HFFc6 (cell line): ENCODE results near the gene FRMPD3. TPM values are rescaled to one million over a fixed set of nuclear protein-coding genes. Genes with fewer than 3 reads are reported as not detected.

ENCODE experiments used
- DNase-seq: peaks from one replicate; pipeline ENCODE4 v3.0.0-alpha.2; 2018
- H3K27ac Mint-ChIP-seq: 2 replicates; pipeline ENCODE4 v1.8.0; 2020; ENCODE audit warnings: mild to moderate bottlenecking, mixed read lengths
- H3K27me3 Mint-ChIP-seq: 2 replicates; pipeline ENCODE4 v1.8.0; 2021; ENCODE audit warnings: mild to moderate bottlenecking, moderate library complexity, mixed read lengths; ENCODE audit not compliant: insufficient read depth
- H3K36me3 Mint-ChIP-seq: 2 replicates; pipeline ENCODE4 v1.8.0; 2021; ENCODE audit warnings: low read depth, mixed read lengths
- H3K4me1 Mint-ChIP-seq: 2 replicates; pipeline ENCODE4 v1.8.0; 2020; ENCODE audit warnings: low read depth, mixed read lengths
- H3K4me3 Mint-ChIP-seq: 2 replicates; pipeline ENCODE4 v1.8.0; 2020; ENCODE audit warnings: mild to moderate bottlenecking, moderate library complexity, mixed read lengths
- H3K9me3 Mint-ChIP-seq: 2 replicates; pipeline ENCODE4 v1.8.0; 2020; ENCODE audit warnings: mild to moderate bottlenecking, mixed read lengths
- total RNA-seq, 6 experiments: library from RNA; stranded (reverse); fragmentation: NEBNext Ultra II Directional; extraction: Animal tissue kit (Norgen Biotek cat#: 25700); gene quantifications; 2 replicates in 1 of 6; 3 replicates in 5 of 6; pipeline ENCODE4 v1.2.3, GENCODE V29; 2021
- TF ChIP-seq, protein P1 (sequence below): fragments of 200-600 bp; sonication (generic); IDR thresholded peaks from 2 replicates; pipeline ENCODE4 v1.5.0; 2021; ENCODE audit warnings: antibody characterized with exemption, mild to moderate bottlenecking

Gene FRMPD3
- total RNA-seq, 6 experiments from 2014 or later, result 0.02 to 0.10 (median 0.05) TPM; not detected in 1

DNA sequence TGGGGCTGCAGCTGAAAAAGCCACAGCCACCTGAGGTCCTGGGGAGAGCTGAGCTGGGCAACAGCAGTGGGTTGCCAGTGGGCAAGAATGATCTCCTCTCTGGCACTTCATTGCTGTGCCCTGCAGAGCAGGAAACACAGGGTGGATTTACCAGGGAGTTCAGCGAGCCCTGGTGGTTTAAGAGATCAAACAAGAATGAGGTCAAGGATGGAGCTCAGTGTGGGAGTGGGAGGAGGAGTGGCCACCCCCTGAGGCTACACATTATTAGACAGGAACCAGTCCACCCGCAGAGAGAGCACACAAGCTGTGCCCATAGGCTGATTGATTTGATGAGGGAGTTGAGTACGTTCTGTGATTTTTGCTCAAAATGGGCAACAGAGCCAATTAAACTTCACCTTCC is 47.3 kb downstream of the FRMPD3 start:
- no peak overlapping the region for H3K27ac Mint-ChIP-seq

More for the DNA sequence above, 47.3 kb downstream of the FRMPD3 start:
- Mint-ChIP-seq H3K9me3 (no peaks in the 10 kb centered on the region), H3K27me3 (peaks cover 13% of the 10 kb centered on the region), H3K4me1 (no peaks in the 10 kb centered on the region), H3K36me3 (no peaks in the 10 kb centered on the region), H3K4me3 (no peak overlapping the region)
- no peak for DNase-seq
- TF ChIP-seq, protein P1, sequence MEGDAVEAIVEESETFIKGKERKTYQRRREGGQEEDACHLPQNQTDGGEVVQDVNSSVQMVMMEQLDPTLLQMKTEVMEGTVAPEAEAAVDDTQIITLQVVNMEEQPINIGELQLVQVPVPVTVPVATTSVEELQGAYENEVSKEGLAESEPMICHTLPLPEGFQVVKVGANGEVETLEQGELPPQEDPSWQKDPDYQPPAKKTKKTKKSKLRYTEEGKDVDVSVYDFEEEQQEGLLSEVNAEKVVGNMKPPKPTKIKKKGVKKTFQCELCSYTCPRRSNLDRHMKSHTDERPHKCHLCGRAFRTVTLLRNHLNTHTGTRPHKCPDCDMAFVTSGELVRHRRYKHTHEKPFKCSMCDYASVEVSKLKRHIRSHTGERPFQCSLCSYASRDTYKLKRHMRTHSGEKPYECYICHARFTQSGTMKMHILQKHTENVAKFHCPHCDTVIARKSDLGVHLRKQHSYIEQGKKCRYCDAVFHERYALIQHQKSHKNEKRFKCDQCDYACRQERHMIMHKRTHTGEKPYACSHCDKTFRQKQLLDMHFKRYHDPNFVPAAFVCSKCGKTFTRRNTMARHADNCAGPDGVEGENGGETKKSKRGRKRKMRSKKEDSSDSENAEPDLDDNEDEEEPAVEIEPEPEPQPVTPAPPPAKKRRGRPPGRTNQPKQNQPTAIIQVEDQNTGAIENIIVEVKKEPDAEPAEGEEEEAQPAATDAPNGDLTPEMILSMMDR, result no peak

Other genes with a start within 250 kb of the FRMPD3 start
- not detected for gene NUP62CL, start 243.2 kb upstream of the FRMPD3 start, total RNA-seq
- not detected for gene DNAAF6, start 243.0 kb upstream of the FRMPD3 start, total RNA-seq
- 10 to 100 TPM; 67.8 to 78.6 (median 73.7) TPM for gene PRPS1, start 178.9 kb downstream of the FRMPD3 start, total RNA-seq